ENCODE results near the gene ARHGAP42. TPM values are rescaled to one million over a fixed set of nuclear protein-coding genes. Genes with fewer than 3 reads are reported as not detected.

Gene ARHGAP42
- total and polyA plus RNA-seq, 10 of the 15 experiments (the other 5 are each of a cell fraction or from before 2014, with no cell fraction given): 1.8 to 6.3 (median 3.2) TPM

DNA sequence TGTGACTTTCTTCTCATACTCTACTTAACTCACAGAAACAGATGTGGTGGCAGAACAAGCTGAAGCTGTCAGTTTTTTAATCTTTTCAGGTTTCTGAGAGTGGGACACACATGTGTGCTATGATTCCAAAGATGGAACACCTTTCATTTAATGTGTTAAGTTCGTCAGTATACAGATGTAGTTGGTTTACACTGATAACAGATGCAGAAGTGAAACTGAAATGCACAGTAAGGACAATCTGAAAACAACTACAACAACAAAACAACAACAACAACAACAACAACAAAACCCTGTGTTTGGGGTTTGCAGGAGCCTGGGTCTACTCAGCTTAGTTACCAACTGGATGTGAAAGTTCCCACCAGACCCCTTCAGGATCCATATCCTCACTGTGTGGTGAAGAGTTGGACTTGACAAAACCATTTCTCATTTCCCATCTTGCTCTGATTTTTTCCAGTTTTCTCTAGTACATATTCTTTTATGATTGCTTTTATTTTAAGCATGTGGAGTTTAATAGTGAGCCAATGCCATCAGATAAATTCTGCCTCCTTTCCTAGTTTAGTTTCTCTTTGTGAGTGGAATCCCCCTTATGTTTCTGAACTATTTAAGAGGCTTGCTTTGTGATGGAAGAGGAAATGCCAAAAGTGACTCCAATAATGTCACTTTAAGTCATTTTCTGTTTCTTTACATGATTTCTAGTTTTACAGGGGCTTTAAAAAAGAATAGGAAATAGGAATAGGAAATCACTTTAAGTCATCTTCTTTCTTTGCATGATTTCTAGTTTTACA lies 47.8 kb downstream of the ARHGAP42 start (continued):
- TF ChIP-seq ETV6 (conservative IDR thresholded peaks at IDR 0.05 in 1 of 2, IDR thresholded peaks at IDR 0.05 in 1 of 2; ENCODE audit: borderline replicate concordance in 1 of 2, low read depth in 1 of 2) (no peak), TBL1XR1 (IDR thresholded peaks at IDR 0.05; ENCODE audit: low read depth, low read length) (no peak)

DNA sequence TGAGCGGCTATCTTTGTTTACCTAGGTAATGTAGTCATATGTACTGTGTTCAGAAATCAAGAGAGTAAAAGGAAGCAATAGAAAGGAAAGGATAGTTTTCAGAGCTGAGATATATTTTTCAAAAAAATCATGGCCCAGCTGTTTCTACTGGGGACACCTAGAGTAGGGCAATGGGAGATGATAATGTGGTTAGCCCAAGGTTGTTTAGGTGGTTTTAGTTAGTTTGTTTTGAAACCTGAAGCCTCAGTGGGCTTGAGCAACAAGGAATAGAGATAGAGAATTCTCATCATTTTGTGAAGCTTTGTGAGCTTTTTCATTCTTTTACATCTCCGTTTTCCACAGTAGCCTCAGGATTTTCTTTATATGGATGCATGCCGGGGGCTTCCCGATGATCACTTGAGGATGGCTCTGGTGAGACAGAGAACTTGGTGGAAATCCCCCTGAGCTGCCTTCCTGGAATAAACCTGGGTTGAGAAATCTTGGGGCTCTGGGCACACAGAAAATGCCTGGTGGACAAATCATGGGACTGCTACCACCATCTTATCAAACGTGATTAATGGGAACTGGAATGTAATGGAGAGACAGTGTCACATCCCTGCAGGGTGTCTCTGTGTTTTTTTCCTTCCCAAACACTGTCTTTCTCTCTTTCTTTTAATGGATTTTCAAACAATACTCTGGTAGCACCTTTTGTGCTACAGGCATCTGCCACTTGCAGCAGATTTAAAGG lies 49.0 kb downstream of the ARHGAP42 start:
- 79% methylated on average over 5 of the region's 5 CpGs for WGBS (ENCODE audit: insufficient coverage, insufficient replicate concordance, low lambda C conversion rate, missing lambda C conversion rate)
- Histone ChIP-seq H3K79me2 (ENCODE audit: control insufficient read depth, insufficient read depth, low read length) (no peaks in the 10 kb centered on the region), H3K27me3 (replicated peaks in 1 of 2; ENCODE audit: control insufficient read depth in 2 of 2, insufficient read depth in 2 of 2, low read length in 1 of 2) (no peaks in the 10 kb centered on the region), H3K27ac (ENCODE audit: control insufficient read depth, insufficient read depth) (no peak overlapping the region), H3K4me1 (ENCODE audit: control insufficient read depth, insufficient read depth, low read length) (peaks cover 17% of the 10 kb centered on the region), H3K36me3 (ENCODE audit: control insufficient read depth in 2 of 2, insufficient read depth in 2 of 2, low read length in 1 of 2) (no peaks in the 10 kb centered on the region), H3K9me3 (replicated peaks; ENCODE audit: control insufficient read depth, insufficient read depth, low read length) (no peaks in the 10 kb centered on the region), H2AFZ (ENCODE audit: control insufficient read depth, low read depth, low read length) (no peak overlapping the region), H3K9ac (ENCODE audit: control insufficient read depth, insufficient read depth, low read length) (no peak overlapping the region), H3K4me2 (ENCODE audit: control insufficient read depth, insufficient read depth) (no peak overlapping the region), H4K20me1 (ENCODE audit: control insufficient read depth, insufficient read depth) (no peaks in the 10 kb centered on the region), H3K4me3 (no peak overlapping the region)
- TF ChIP-seq, protein P1, sequence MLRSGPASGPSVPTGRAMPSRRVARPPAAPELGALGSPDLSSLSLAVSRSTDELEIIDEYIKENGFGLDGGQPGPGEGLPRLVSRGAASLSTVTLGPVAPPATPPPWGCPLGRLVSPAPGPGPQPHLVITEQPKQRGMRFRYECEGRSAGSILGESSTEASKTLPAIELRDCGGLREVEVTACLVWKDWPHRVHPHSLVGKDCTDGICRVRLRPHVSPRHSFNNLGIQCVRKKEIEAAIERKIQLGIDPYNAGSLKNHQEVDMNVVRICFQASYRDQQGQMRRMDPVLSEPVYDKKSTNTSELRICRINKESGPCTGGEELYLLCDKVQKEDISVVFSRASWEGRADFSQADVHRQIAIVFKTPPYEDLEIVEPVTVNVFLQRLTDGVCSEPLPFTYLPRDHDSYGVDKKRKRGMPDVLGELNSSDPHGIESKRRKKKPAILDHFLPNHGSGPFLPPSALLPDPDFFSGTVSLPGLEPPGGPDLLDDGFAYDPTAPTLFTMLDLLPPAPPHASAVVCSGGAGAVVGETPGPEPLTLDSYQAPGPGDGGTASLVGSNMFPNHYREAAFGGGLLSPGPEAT (IDR thresholded peaks at IDR 0.05; ENCODE audit: low read depth): no peak
- TF ChIP-seq TBL1XR1 (IDR thresholded peaks at IDR 0.05; ENCODE audit: low read depth, low read length) (no peak), STAT1 (conservative IDR thresholded peaks at IDR 0.05) (no peak), PBX3 (IDR thresholded peaks at IDR 0.05; ENCODE audit: insufficient replicate concordance, low read depth, low read length) (no peak), EP300 (IDR thresholded peaks at IDR 0.05; ENCODE audit: borderline replicate concordance in 1 of 2, control insufficient read depth in 1 of 2, low read depth in 2 of 2, low read length in 2 of 2) (no peak), NR2C1 (IDR thresholded peaks at IDR 0.05) (no peak), ATF7 (IDR thresholded peaks at IDR 0.05; ENCODE audit: low read depth) (no peak), HCFC1 (IDR thresholded peaks at IDR 0.05; ENCODE audit: low read length) (no peak)
- ATAC-seq: peak; percentile 18
- no peak for DNase-seq (ENCODE audit: low read depth, low spot score)
- no peak for FAIRE-seq
- ChIA-PET RAD21 (ENCODE audit: unreplicated experiment) (interaction anchor here (1.2 to 1.4 kb wide), 2 partner anchors 32 to 52 kb away, joined by 3 to 6 read pairs; no protein-coding TSS in a partner anchor), POLR2A (no interaction called here), CTCF (interaction anchor here (1.0 to 1.3 kb wide), 3 partner anchors 48 to 159 kb away, joined by 3 to 5 read pairs (median 4); no protein-coding TSS in a partner anchor), SMC1A (ENCODE audit: uncharacterized antibody, unreplicated experiment) (interaction anchor here (1.0 to 1.3 kb wide), 4 partner anchors 37 to 53 kb away, joined by 3 to 6 read pairs (median 4); no protein-coding TSS in a partner anchor)
- in situ Hi-C loops (cut with MboI): no loop called here
- intact Hi-C loops (cut with micrococcal nuclease; ENCODE audit: unreplicated experiment): no loop called here
- no TSS peak for BruUV-seq (replicated peaks)

Measured in GM12878 (cell line).